HG03575 (cell line): ENCODE measurements around the gene RNF169.
"Not testable (repeated sequence)": the region's sequence is repeated elsewhere in the genome, so short reads cannot be mapped to it uniquely, and the experiment has no call there.

Experiments
- ATAC-seq: cut with Tn5 transposase; IDR thresholded peaks from one replicate; pipeline ENCODE4 v1.9.1; 2021; ENCODE audit not compliant: unreplicated experiment, insufficient number of reproducible peaks, low FRiP score; ENCODE audit errors: extremely low read depth

The RNF169 gene

GRCh38 chr11:74725701-74726100 is 22.9 kb upstream of the RNF169 start:
- no peak for ATAC-seq

GRCh38 chr11:74726547-74727182 is 22.0 kb upstream of the RNF169 start:
- ATAC-seq: no peak

GRCh38 chr11:74729397-74729796 is 19.3 kb upstream of the RNF169 start:
- ATAC-seq: no peak

GRCh38 chr11:74730571-74731260 is 17.9 kb upstream of the RNF169 start:
- ATAC-seq: no peak

- no peak for ATAC-seq
Measured at GRCh38 chr11:74731301-74732094, 17.2 kb upstream of the RNF169 start, which contains the start of gene CHRDL2. Gene CHRDL2 (minus strand): TSS chr11:74731426. CDS start chr11:74730888, 538 bp downstream.

GRCh38 chr11:74734559-74734925 is 14.1 kb upstream of the RNF169 start:
- ATAC-seq: no peak

GRCh38 chr11:74735365-74735928 is 13.2 kb upstream of the RNF169 start:
- ATAC-seq: no peak

- ATAC-seq: no peak
Measured at GRCh38 chr11:74736031-74736430, 12.6 kb upstream of the RNF169 start.

- no peak for ATAC-seq
Measured at GRCh38 chr11:74739546-74740270, 8.9 kb upstream of the RNF169 start.

- no peak for ATAC-seq
Measured at GRCh38 chr11:74742070-74742469, 6.6 kb upstream of the RNF169 start.

- ATAC-seq: no peak
Measured at GRCh38 chr11:74743640-74744039, 5.0 kb upstream of the RNF169 start.

- no peak for ATAC-seq
Measured at GRCh38 chr11:74744277-74744676, 4.4 kb upstream of the RNF169 start.

- no peak for ATAC-seq
Measured at GRCh38 chr11:74746868-74747267, 1.8 kb upstream of the RNF169 start.

GRCh38 chr11:74749127-74749964 is 697 bp downstream of the RNF169 start:
- no peak for ATAC-seq

GRCh38 chr11:74749965-74750296 is 1.3 kb downstream of the RNF169 start:
- ATAC-seq: no peak

- not testable (repeated sequence) for ATAC-seq
Measured at GRCh38 chr11:74750598-74750997, 1.9 kb downstream of the RNF169 start.

- ATAC-seq: no peak
Measured at GRCh38 chr11:74751303-74751702, 2.7 kb downstream of the RNF169 start.

- ATAC-seq: no peak
Measured at GRCh38 chr11:74754507-74755252, 6.0 kb downstream of the RNF169 start.
